Esophagus mucosa (tissue), 1 donor: ENCODE measurements around the gene KRT73. TPM values are rescaled to one million over a fixed set of nuclear protein-coding genes. Genes with fewer than 3 reads are reported as not detected.

ENCODE experiments used
- ATAC-seq: fragments of 200-7000 bp; cut with Tn5 transposase; one replicate; pipeline ENCODE4 v1.9.1; 2020
- total RNA-seq: library from RNA; stranded (reverse); gene quantifications from one replicate; pipeline ENCODE4 v1.2.4, GENCODE V29; 2023
- donor health status: DM: yes; HTN: yes; CAD: no.

The KRT73 gene
- total RNA-seq, 1 donor from 2014 or later, result not detected

DNA sequence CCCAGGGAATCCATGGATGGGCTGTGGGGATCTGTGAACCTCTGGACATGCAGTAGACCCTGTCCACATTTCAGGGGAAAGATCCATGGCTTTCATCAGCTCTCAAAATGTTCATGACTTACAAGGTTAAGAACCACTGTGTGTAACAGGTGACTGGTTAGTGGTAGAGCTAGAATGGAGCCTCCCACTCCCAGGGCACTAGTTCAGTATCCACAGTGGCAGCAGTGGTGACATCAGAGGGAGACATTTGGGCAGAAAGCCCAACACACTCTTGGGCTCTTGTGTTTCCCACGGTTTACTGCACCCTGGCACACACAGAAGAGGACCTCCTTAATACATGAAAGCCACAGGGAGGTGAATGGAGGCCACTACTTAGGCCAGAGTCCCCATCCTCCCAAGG lies 53.8 kb downstream of the KRT73 start:
- no peak for ATAC-seq

DNA sequence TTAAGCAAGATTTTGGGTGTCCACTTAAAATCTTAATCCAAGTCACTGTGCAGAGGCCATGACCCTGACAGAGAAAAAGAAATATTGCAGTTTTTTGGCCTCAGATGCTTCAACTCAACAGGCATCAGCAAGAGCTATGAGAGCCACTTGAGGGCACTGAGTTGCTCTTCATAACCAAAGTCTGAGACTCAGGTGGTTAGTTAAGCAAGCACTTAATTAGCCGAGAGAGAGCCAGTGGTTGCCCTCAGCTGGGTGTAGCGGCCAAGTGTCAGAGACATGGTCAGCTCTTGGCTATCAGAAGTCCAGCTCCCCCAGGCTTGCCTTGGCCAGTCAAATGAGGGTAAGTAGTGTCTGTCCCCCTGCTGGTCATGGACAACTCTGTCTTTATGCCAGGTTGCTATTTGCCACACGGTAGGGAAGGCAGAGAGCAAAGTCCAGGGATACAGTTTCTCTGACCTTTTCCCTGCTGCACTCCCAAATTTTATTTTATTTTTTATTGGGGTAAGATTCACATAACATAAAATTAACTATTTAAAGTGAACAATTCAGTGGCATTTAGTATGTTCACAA lies 56.4 kb downstream of the KRT73 start:
- ATAC-seq, result no peak

DNA sequence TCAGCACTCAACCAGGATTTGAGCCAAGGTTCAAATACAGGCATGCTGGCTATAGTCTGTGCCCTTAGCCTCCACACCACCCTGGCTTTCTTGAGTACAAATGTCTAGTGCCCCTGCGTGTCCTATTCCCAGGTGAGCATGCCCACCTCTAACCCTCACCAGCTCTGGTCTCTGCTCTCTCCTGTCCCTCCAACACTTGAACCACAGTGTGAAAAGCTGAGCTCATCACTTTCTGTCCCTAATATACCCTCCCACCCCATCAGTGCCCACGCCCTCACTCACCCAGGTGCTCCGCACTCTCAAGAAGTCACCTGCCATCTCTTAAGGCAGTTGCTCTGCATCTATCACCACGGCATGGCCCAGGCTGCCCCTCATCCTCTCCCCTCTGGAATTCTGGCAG lies 58.4 kb downstream of the KRT73 start:
- ATAC-seq, result no peak

DNA sequence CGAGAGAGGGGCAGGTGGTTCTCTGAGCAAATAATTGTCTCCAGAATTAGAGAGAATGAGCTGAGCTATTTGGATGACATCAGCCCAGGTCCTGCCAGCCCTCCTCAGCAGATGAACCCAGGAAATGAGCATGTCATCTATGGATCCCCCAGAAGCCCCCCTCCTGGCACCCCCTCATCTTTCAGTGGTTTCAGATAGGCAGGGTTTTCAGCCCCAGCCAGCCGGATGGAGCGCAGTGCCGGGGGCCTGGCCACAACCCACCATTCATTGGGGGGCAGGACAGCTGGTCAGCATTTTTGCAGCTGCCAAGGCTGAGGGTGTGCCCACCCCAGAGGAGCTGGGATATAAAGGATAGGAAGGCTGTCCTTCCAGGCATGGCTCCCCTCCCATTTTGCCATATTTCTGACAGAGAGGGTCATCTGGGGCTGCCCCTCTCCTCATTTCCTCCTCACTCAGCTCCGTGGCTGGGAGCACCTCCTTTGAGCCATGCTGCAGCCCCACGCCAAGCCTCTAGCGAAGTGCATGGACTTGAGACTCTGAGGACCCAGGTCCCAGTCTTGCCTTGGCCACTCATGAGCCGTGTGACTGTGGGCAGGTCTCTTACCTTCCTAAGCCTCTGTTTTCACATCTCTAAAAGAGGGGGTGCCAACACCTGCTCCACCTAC lies 59.4 kb downstream of the KRT73 start:
- ATAC-seq, result no peak

Other genes starting within 250 kb of the KRT73 start
- gene KRT84, start 232.9 kb downstream of the KRT73 start, total RNA-seq, result not detected
- gene KRT82, start 212.2 kb downstream of the KRT73 start, total RNA-seq, result not detected
- gene KRT75, start 184.2 kb downstream of the KRT73 start, total RNA-seq, result 0.84 TPM
- 2,496 TPM for gene KRT6B, start 166.4 kb downstream of the KRT73 start, total RNA-seq
- gene KRT6C, start 144.8 kb downstream of the KRT73 start, total RNA-seq, result 2,886 TPM
- 18,870 TPM for gene KRT6A, start 125.3 kb downstream of the KRT73 start, total RNA-seq
- 11,855 TPM for gene KRT5, start 98.2 kb downstream of the KRT73 start, total RNA-seq
- gene KRT71, start 65.4 kb downstream of the KRT73 start, total RNA-seq, result not detected
- gene KRT74, start 44.7 kb downstream of the KRT73 start, total RNA-seq, result 0.12 TPM
- gene KRT72, start 17.1 kb downstream of the KRT73 start, total RNA-seq, result not detected
- gene KRT2, start 33.7 kb upstream of the KRT73 start, total RNA-seq, result not detected
- gene KRT1, start 61.8 kb upstream of the KRT73 start, total RNA-seq, result 2.5 TPM
- gene KRT77, start 85.0 kb upstream of the KRT73 start, total RNA-seq, result not detected
- gene KRT76, start 158.8 kb upstream of the KRT73 start, total RNA-seq, result 0.08 TPM
- gene KRT3, start 177.6 kb upstream of the KRT73 start, total RNA-seq, result 1.0 TPM
- gene KRT4, start 195.6 kb upstream of the KRT73 start, total RNA-seq, result 1,080 TPM
- gene KRT79, start 215.8 kb upstream of the KRT73 start, total RNA-seq, result 0.32 TPM
- gene KRT78, start 230.4 kb upstream of the KRT73 start, total RNA-seq, result 291 TPM